Heart left ventricle (tissue), 13 donors: ENCODE results near the gene APLF.

Source experiments
- POLR2A ChIP-seq, 2 donors: fragments of 450-650 bp; IDR thresholded peaks; one replicate each; pipeline ENCODE4 v1.6.1; 2017; ENCODE audit warnings: antibody characterized with exemption in 2 of 2, mild to moderate bottlenecking in 2 of 2, moderate library complexity in 2 of 2
- TF ChIP-seq, protein P1 (sequence below), 12 donors: fragments of 200-600 bp; sonication (generic) in 4 of 12; IDR thresholded peaks; one replicate each; pipeline versions ENCODE4 v1.5.0 to v1.8.0; 2018 to 2022; ENCODE audit warnings: antibody characterized with exemption in 12 of 12, mild to moderate bottlenecking in 5 of 12
- donor health status: ischemic (EF 13 %, LVEDD 7.1; RV severe dilation, severe dysfunction).
- donor health status: DM: no; HTN: yes; CAD: no.
- donor health status: DM: no; HTN: no; CAD: no.
- donor health status: ischemic (EF 25% LVEDD 6.9; RV normal size, moderate dysfunction).
- donor health status: ischemic (EF 25% LVEDD 5.7; RV mildly dilated, moderate dysfunction).
- donor health status: ischemic (EF 35%, LVEDD 5.7; RV mildly dilated, moderate dysfunction).
- donor health status: nonischemic (EF 11% LVEDD 7.7; RV severe dilation, severe dysfunction).
- donor health status: DM: yes; HTN: yes; CAD: no.
- donor health status: PGD.
- donor health status: ischemic (EF 29% LVEDD 5.4; RV normal size, mild dysfunction).
- donor health status: nonischemic (EF 23%, LVEDD 6.1; RV moderate dilation, normal function).

DNA sequence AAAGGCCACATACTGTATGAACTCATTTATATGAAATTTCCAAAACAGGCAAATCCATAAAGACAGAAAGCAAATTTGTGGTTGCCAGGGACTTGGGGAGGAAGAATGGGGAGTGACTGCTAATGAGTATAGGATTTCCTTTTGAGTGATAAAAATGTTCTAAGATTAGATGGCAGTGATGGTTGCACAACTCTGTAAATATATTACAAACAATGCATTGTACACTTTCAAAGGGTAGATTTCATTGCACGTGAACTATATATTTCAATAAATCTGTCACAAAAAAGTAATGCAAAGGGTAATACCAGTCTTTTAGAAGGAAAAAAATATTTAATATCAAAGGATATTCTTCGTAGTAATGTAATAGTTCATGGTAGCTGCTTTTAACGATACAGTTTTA lies 112.3 kb downstream of the APLF start:
- TF ChIP-seq, protein P1, sequence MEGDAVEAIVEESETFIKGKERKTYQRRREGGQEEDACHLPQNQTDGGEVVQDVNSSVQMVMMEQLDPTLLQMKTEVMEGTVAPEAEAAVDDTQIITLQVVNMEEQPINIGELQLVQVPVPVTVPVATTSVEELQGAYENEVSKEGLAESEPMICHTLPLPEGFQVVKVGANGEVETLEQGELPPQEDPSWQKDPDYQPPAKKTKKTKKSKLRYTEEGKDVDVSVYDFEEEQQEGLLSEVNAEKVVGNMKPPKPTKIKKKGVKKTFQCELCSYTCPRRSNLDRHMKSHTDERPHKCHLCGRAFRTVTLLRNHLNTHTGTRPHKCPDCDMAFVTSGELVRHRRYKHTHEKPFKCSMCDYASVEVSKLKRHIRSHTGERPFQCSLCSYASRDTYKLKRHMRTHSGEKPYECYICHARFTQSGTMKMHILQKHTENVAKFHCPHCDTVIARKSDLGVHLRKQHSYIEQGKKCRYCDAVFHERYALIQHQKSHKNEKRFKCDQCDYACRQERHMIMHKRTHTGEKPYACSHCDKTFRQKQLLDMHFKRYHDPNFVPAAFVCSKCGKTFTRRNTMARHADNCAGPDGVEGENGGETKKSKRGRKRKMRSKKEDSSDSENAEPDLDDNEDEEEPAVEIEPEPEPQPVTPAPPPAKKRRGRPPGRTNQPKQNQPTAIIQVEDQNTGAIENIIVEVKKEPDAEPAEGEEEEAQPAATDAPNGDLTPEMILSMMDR (IDR thresholded peaks at IDR 0.05): no peak
- TF ChIP-seq POLR2A (IDR thresholded peaks at IDR 0.05): no peak
